Measurements from ENCODE around the gene ITGA11. TPM values are rescaled to one million over a fixed set of nuclear protein-coding genes. Genes with fewer than 3 reads are reported as not detected.

The ITGA11 gene
- total RNA-seq, 3 donors from 2014 or later (not counting 1 experiment from before 2014, with no cell fraction given), result not detected

GRCh38 chr15:68471541-68471940, 39.6 kb upstream of the ITGA11 start:
- Mint-ChIP-seq H3K4me3 (no peak overlapping the region), H3K4me1 (no peaks in the 10 kb centered on the region), H3K27me3 (ENCODE audit: low read depth in 2 of 2) (peaks cover 16 to 43% of the 10 kb centered on the region in 2 donors), H3K36me3 (no peaks in the 10 kb centered on the region), H3K9me3 (no peaks in the 10 kb centered on the region), H3K27ac (no peak overlapping the region)
- TF ChIP-seq, protein P1, sequence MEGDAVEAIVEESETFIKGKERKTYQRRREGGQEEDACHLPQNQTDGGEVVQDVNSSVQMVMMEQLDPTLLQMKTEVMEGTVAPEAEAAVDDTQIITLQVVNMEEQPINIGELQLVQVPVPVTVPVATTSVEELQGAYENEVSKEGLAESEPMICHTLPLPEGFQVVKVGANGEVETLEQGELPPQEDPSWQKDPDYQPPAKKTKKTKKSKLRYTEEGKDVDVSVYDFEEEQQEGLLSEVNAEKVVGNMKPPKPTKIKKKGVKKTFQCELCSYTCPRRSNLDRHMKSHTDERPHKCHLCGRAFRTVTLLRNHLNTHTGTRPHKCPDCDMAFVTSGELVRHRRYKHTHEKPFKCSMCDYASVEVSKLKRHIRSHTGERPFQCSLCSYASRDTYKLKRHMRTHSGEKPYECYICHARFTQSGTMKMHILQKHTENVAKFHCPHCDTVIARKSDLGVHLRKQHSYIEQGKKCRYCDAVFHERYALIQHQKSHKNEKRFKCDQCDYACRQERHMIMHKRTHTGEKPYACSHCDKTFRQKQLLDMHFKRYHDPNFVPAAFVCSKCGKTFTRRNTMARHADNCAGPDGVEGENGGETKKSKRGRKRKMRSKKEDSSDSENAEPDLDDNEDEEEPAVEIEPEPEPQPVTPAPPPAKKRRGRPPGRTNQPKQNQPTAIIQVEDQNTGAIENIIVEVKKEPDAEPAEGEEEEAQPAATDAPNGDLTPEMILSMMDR (IDR thresholded peaks at IDR 0.05), result no peak
- intact Hi-C loops (cut with micrococcal nuclease), result no loop called here
- ATAC-seq (no peak), DNase-seq (no peak)
- Histone ChIP-seq H3K36me3 (ENCODE audit: control insufficient read depth, insufficient read depth, low read length) (no peaks in the 10 kb centered on the region), H3K9me3 (ENCODE audit: control insufficient read depth, insufficient read depth, low read length) (no peaks in the 10 kb centered on the region), H3K4me1 (ENCODE audit: control insufficient read depth, insufficient read depth, low read length) (no peaks in the 10 kb centered on the region), H3K27ac (ENCODE audit: low read length) (no peak overlapping the region), H3K27me3 (ENCODE audit: control insufficient read depth, insufficient read depth, low read length) (no peaks in the 10 kb centered on the region), H3K4me3 (ENCODE audit: low read length) (no peak overlapping the region)
- WGBS (ENCODE audit: insufficient coverage), result 79% methylated on average over 5 of the region's 5 CpGs

DNA sequence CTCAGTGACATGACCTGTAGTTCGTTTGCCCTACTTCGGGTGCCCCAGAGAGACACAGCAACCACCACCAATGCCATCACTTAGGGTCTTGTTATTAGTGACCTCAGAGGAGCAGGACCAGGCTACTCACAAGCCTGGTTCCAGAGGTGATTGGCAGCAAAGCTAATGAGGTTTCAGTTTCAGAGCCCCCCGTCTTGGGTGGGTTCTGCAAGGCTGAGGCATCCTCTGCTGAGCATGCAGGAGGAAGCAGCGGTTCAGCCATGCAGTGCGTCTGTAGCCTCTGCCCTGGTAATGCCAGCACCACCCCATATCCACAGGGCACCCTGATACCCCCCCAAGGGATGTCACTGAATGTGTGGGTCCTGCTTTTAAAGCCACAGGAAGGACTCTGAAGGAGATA, 39.0 kb upstream of the ITGA11 start:
- no peak overlapping the region for H3K27ac ChIP-seq (ENCODE audit: low read length)
- TF ChIP-seq, protein P1 (IDR thresholded peaks at IDR 0.05), result no peak
- Mint-ChIP-seq H3K36me3 (no peaks in the 10 kb centered on the region), H3K4me1 (no peaks in the 10 kb centered on the region), H3K27me3 (ENCODE audit: low read depth in 2 of 2) (peaks cover 16 to 37% of the 10 kb centered on the region in 2 donors), H3K4me3 (no peak overlapping the region), H3K9me3 (no peaks in the 10 kb centered on the region), H3K27ac (no peak overlapping the region)
- intact Hi-C loops (cut with micrococcal nuclease), result no loop called here
- H3K27me3 ChIP-seq (ENCODE audit: control insufficient read depth, insufficient read depth, low read length), result no peaks in the 10 kb centered on the region
- DNase-seq, result no peak
- H3K4me1 ChIP-seq (ENCODE audit: control insufficient read depth, insufficient read depth, low read length), result no peaks in the 10 kb centered on the region
- H3K36me3 ChIP-seq (ENCODE audit: control insufficient read depth, insufficient read depth, low read length), result no peaks in the 10 kb centered on the region
- WGBS (ENCODE audit: insufficient coverage), result 79% methylated on average over 5 of the region's 5 CpGs
- H3K4me3 ChIP-seq (ENCODE audit: low read length), result no peak overlapping the region
- H3K9me3 ChIP-seq (ENCODE audit: control insufficient read depth, insufficient read depth, low read length), result no peaks in the 10 kb centered on the region
- ATAC-seq, result no peak

DNA sequence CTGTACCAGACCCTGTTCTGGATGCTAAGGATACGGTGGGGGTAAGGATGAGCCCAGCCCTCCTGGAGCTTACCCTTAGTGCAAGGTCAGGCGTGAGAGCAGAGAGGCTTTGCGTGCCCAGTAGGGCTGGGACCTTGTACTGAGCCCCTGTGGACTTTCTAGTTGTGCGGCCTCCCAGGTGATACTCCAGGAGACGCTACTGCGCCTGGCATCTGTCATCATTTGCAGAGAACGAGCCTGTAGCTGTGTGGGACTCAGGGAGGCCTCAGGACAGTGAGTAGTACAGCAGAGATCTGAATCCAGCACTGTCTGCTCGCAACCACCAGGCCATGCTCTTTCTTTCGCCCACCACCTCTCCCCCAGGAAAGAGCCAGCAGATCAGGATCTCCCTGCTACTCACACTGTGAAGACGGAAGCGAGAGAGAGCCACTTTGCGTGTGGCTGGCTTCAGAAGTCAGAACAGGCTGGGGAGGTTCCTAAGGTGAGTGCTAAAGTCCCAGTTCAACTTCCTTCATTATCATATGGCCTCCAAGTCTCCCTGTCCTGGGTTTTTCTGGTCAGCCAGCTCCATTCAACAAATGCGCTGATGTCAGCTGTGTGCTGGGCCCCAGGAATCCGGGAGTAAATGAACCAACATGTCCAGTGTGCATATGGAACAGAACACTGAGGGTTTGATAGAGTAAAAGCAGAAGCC, 38.2 kb upstream of the ITGA11 start:
- no peaks in the 10 kb centered on the region for H3K36me3 Mint-ChIP-seq
- peaks cover 15 to 30% of the 10 kb centered on the region in 2 donors for H3K27me3 Mint-ChIP-seq (ENCODE audit: low read depth in 2 of 2)
- Histone ChIP-seq H3K27ac (ENCODE audit: low read length) (no peak overlapping the region), H3K4me1 (ENCODE audit: control insufficient read depth, insufficient read depth, low read length) (no peaks in the 10 kb centered on the region), H3K9me3 (ENCODE audit: control insufficient read depth, insufficient read depth, low read length) (no peaks in the 10 kb centered on the region), H3K36me3 (ENCODE audit: control insufficient read depth, insufficient read depth, low read length) (no peaks in the 10 kb centered on the region), H3K27me3 (ENCODE audit: control insufficient read depth, insufficient read depth, low read length) (no peaks in the 10 kb centered on the region), H3K4me3 (ENCODE audit: low read length) (no peak overlapping the region)
- H3K4me1 Mint-ChIP-seq, result no peaks in the 10 kb centered on the region
- H3K4me3 Mint-ChIP-seq, result no peak overlapping the region
- intact Hi-C loops (cut with micrococcal nuclease), result no loop called here
- TF ChIP-seq, protein P1 (IDR thresholded peaks at IDR 0.05), result no peak
- WGBS (ENCODE audit: insufficient coverage), result 87% methylated on average over 14 of the region's 14 CpGs
- no peak overlapping the region for H3K27ac Mint-ChIP-seq
- DNase-seq (no peak), ATAC-seq (no peak)
- no peaks in the 10 kb centered on the region for H3K9me3 Mint-ChIP-seq

Measured in natural killer cell (primary cell).